Measurements from ENCODE around the gene PTCH1.

Gene PTCH1

GRCh38 chr9:95511952-95512708 is 4.6 kb downstream of the PTCH1 start:
- peak; percentile 27 to 28 for DNase-seq

- no peak for DNase-seq
Measured at GRCh38 chr9:95511616-95511931, 5.2 kb downstream of the PTCH1 start.

DNA sequence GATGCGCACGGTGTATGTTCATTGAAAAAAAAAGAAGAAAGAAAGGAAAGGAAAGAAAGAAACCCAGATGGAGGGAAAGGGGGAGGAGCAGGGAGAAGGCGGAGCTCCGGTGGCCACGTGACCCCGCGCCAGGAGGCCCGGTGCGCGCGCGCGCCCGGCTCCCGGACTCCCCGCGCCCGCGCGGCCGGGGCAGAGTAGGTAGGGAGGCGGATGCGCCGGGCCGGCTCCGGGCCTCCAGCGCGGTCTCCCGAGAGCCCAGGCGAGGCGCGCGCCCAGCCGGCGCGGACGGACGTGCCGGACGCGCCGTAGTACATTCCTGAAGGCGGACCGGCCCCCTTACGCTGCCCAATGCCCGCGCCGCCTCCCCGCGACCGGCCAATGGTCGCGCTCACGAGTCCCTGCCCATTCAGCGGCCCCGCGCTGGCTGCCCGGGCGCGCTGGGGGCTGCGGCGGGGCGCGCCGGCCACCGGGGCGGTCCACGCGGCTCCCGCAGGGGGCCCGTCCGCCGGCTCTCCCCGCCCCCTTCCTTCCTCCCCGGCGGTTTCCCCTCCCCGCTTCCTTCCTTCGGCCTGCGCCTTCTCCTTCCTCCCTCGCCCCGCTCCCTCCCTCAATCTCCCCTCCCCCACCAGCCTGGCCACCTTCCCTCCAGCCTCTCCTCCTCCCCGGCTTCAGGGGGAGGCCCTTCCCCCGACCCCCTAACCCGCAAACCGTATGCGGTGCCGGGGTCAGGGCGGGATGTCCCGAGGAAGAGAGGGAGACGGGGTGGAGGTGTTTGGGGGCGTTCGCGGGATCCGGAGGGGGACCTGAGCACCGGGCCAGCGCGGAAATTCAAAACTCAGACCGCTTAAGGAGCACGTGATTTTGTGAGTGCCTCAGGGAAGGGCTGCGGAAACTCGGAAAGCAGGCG is 5.8 kb downstream of the PTCH1 start:
- DNase-seq, result peak; percentile 86 to 92

DNA sequence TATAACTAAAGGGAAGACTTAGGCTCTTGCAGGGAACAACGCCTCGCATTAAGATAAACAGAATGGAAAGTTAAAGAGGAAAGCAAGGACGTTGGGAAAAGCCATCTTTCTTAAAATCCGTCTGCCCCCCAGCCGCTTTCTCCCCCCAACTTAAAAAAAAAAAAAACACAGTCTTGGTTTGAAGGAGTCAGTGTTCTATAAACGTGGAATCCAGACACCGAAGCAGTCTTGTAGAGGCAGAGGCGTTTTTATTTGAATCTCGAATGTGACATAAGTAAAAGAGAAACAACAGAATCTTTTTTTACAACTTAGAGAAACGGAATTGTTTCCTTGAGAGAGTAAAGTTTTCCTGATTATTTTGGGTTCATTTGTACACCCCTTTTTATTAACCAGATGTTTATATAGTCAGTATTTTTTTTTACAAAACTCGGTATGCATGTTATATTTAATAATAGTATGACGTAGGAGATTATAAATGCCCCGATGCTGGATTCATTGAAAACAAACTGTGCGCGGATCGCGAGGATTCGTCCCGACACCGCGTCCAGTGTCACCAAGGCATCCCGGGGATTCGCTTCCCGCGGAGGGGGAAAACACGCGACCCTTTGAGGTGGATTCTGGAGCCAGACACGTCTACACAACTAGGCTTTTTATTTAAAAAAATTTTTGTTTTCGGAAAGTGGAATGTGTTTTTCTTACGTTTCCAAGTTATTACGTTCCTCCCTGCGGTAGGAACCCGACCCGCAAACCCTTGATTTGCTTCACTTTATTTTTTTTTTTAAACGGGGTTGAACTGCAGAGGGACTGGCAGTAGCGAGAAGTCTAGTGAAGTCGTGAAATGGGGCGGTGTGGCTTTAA is 6.7 kb downstream of the PTCH1 start:
- DNase-seq, result no peak

- peak; percentile 73 to 74 for DNase-seq
Measured at GRCh38 chr9:95508968-95509850, 7.6 kb downstream of the PTCH1 start.

DNA sequence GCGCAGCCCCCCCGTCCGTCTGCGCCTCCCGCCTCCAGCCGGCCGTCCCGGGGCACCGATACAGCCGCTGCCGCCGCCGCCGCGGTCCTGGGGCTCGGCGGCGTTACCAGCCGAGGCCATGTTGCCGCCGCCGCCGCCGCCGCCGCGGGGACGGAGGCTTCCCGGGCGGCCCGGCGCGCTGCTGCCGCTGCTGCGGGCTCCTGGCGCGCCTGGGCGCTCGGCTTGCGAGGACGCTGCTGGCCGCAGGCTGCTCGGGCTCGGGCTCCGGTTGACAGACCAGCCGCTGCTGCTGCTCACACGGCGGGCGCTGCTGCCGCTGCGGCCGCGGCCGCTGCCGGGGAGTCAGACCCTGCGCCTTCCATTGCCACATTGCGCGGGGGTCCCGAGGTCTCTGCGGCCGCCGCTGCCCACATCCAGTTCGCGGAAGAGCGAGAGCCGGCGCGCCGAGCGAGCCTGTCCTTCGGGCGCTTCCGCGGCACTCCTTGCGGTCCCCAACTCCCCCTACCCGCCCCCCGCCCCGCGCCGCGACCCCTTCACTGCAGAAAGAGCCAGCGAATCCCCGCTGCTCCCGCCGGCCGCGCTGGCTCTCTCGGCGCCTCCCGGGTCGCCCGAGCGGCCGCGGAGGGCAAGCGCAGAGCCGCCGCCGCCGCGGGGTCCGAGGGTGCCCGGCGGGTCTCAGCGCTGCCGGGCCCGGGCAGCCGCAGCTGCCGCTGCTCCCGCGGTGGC is 8.4 kb downstream of the PTCH1 start:
- DNase-seq, result peak; percentile 34 to 49

- DNase-seq, result peak; percentile 64 to 69
Measured at GRCh38 chr9:95507464-95508241, 9.1 kb downstream of the PTCH1 start.

DNA sequence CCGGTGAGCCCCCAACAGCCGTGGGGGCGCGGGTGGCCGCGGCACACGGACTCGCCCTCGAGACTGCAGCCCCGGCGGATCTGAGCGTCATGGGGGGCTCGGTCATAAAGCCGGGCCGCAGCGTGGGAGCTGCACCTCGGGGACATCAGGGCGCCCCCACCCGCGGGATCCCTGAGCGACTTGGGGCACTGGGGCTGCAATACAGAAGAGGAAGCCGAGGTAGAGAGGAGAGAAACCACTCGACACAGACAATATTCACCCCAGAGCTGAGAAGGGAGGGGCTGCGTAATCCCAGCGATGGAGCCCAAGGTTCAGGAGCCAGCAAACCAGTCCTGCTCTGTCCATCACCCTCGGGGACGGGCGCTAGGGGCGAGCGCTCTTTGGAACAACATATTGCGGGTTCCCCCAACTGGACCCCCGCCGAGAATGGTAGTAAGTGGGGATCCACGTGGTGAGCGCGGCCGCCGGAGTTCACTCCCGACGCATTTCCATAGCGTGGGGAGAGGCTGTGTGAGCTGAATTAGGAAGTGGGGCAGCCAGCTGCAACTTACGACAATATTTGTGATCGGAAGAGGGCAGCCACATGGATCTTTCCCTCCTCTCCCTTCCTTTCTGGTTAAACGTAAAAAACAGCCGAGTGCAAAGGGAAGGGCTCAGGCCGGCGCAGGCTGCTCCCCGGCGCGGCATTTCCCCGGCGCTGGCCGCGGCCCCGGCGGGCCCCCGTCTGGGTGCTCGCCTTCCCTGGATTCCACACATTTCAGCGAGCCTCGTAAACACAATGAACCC is 9.9 kb downstream of the PTCH1 start:
- peak; percentile 56 to 61 for DNase-seq

- peak; percentile 55 to 61 for DNase-seq
Measured at GRCh38 chr9:95506428-95506677, 10.4 kb downstream of the PTCH1 start.

- peak; percentile 55 to 67 for DNase-seq
Measured at GRCh38 chr9:95505717-95506427, 10.9 kb downstream of the PTCH1 start.

DNA sequence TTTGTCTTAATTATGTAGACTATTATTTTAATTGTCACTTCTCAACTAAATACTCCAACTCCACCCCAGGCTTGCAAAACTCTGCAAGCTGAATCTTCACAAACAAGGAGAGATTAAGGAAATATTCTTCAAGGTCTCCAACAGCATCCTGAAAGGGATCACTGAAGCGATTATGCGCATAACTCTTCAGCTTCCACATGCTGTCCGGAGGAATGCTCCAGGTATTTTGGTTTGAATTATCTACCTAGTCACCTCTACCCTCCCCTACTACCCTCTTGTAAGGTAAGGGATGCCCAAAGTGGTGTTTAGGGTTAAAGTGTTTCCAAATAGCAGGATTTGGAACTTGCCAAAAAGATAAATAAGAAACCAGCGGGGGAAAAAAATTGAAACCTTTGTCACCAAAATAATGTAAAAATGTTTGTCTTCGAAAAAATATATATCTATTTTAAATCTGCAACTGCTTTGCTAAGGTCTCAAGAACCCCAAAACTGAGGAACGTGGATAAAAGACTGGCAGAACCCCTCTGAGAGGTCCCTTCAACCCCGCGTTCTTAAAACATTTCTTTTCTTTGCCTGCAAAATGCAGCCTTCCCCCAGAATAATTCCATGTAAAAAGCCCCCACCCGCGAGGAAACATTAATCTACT is 11.6 kb downstream of the PTCH1 start:
- DNase-seq, result no peak

DNA sequence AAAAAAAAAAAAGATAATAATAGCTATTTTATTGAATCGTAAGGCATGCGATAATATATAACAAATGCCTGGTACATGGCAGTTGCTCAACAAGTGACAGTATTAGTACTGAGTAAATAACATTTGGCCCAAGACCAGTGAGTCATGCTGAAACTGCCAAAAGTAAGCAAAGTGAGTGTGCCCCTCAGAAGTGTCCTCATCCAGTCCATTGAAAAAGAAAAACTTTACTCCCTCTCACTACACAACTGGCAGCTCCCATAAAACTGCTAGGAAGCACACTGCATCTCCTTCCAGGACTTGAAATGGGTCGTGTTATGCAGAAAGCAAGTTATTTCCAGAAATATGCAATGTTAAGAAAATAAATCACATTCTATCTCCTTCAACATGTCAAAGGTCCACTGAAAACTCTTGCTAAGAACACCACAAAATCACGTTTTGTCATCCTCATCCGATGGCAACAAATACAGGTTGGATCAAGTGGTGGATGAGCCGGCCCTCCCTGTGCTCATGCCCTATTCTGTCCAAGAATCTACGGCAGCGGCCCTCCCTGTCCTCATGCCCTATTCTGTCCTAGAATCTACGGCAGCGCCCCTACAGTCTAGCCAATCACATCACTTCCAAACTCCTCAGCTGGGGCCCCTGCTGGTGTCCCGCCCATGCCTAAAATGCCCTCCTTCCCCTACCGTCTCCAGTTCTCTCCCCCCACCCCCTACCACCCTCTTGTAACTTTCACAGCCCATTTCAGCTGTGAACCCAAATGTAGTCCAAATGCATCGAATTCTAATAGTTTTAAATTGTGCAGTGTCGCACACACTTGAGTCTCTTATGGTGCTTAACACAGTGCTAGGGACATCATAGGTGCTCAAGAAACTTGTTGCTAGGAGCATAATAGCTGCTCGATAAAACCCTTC is 12.5 kb downstream of the PTCH1 start:
- DNase-seq, result no peak

- DNase-seq, result no peak
Measured at GRCh38 chr9:95503369-95503768, 13.4 kb downstream of the PTCH1 start.

DNA sequence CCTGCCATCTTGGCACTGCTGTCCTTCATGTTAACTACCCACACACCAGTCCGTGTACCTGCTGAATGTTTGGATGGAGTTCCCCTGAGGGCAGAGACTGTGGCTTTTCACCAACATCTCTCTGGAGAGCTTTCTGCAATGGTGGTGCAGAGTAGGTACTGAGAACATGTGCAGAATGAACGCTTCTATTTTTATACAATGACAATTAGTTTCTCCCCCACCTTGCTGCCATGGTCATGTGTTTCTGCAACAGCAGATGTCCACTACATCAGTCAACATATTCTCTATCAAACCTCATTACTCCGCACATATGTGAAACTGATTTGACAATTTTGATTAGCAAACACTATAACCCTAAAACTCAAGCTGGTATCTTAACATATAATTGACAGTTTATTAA is 14.5 kb downstream of the PTCH1 start:
- no peak for DNase-seq

- DNase-seq, result no peak
Measured at GRCh38 chr9:95499847-95500246, 16.9 kb downstream of the PTCH1 start.

DNA sequence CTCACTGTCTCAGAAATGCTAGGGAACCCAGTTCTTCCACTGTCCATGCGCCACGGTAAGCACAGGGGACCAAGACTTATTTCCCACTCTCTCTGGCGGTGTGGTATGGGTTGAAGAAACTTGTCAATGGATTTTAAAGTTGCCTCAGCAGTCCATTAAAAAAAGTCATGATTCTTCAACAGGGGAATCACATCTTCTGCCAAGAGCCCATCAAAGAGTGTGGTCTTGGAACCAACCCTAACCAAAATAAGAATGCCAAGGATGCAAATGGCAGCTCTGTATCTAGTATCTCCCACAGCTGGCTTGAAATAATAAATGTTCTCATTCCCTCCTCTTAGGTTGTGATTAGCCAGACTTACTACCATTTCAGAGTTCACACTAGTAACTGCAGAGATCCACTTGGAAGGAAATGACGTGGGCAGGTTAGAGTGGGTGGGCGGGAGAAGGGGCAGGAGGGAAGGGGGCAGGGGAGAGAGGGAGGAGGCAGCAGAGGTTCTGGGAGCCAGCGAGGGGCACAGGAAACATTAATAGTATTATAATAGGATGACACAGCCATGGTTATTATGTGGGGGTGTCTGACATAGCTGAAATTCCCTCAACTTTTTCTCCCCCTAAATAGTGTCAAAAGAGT is 17.6 kb downstream of the PTCH1 start:
- DNase-seq, result no peak

- no peak for DNase-seq
Measured at GRCh38 chr9:95498641-95499040, 18.1 kb downstream of the PTCH1 start.

Data from activated T-cell treated with anti-CD3 and anti-CD28 coated beads, Interleukin-2, amount 50 U/mL, for 48 hours (primary cell).